Urinary bladder (tissue), 4 donors: Measurements from ENCODE around the gene DRD2. TPM values are rescaled to one million over a fixed set of nuclear protein-coding genes. Genes with fewer than 3 reads are reported as not detected.
"Not testable (repeated sequence)": the region's sequence is repeated elsewhere in the genome, so short reads cannot be mapped to it uniquely, and the experiment has no call there.

Experiments
- DNase-seq: peaks from one replicate; pipeline ENCODE4 v3.0.0-alpha.2; 2015; ENCODE audit errors: extremely low spot score
- H3K27ac ChIP-seq: one replicate; pipeline ENCODE4 v1.5.1; 2013; ENCODE audit warnings: low read depth, mild to moderate bottlenecking, moderate library complexity
- H3K36me3 ChIP-seq: one replicate; pipeline ENCODE4 v1.6.1; 2013; ENCODE audit warnings: mild to moderate bottlenecking, moderate library complexity; ENCODE audit not compliant: insufficient read depth
- H3K4me1 ChIP-seq: one replicate; pipeline ENCODE4 v1.6.1; 2013; ENCODE audit warnings: mild to moderate bottlenecking, moderate library complexity; ENCODE audit not compliant: insufficient read depth
- H3K4me3 ChIP-seq: one replicate; pipeline ENCODE4 v1.5.1; 2013; ENCODE audit warnings: low read depth, low read length
- WGBS: extraction: QIAGEN DNeasy Blood & Tissue Kit; methylation state at CpG from one replicate; pipeline ENCODE4 v1.1.7; 2013; 5-methylcytosine and 5-hydroxymethylcytosine counted together
- polyA plus RNA-seq: library from polyadenylated mRNA; stranded (reverse); fragments of 200-250 nt; gene quantifications from one replicate; pipeline ENCODE4 v1.2.3, GENCODE V29; 2013
- total RNA-seq: library from RNA; depleted of rRNA; stranded (reverse); fragments of >200 nt; gene quantifications from one replicate; pipeline ENCODE4 v1.2.3, GENCODE V29; 2014
- donor health status: healthy with polysubstance abuse.
- donor health status: healthy.

Gene DRD2
- total RNA-seq, result 0.32 TPM
- 0.23 TPM for polyA plus RNA-seq

DNA sequence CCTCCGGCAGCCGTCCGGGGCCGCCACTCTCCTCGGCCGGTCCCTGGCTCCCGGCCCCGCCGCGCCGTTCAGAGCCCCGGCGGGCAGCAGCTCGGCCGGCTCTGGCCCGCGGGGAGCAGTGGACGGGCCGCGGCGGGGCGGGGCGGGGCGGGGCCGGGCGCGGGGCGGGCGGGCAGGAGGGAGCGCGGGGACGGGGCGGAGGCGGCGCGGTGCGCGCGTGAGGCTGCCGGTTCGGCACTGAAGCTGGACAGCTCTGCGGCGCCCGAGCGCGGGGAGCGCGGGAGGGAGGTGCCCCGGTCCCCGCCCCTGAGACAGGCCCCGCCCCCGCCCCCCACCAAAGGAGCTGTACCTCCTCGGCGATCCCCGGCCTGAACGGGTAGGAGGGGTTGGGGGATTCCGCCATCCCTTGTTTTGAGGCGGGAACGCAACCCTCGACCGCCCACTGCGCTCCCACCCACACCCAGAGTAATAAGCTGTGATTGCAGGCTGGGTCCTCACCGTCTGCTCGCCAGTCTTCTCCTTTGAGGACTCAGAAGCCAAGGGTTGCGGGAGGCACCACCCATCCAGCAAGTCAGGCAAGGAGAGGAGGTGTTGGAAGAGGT is at the start of gene DRD2:
Gene DRD2 (minus strand): TSS at position 239 of the 602 bp plus-strand sequence. CDS start 50,747 bp downstream, outside the sequence.
- no peak for DNase-seq
- Histone ChIP-seq H3K4me1 (no peaks in the 10 kb centered on the region), H3K27ac (no peak within 1 kb of the TSS), H3K36me3 (no peaks in the 10 kb centered on the region), H3K4me3 (no peak within 1 kb of the TSS)
- WGBS, result 2% methylated on average over 65 of the region's 65 CpGs

DNA sequence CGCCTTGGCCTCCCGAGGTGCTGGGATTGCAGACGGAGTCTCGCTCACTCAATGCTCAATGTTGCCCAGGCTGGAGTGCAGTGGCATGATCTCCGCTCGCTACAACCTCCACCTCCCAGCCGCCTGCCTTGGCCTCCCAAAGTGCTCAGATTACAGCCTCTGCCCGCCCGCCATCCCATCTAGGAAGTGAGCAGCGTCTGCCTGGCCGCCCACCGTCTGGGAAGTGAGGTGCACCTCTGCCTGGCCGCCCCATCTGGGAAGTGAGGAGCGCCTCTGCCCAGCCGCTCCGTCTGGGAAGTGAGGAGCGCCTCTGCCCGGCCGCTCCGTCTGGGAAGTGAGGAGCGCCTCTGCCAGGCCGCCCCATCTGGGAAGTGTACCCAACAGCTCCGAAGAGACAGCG is 48.7 kb upstream of the DRD2 start:
- H3K4me3 ChIP-seq, H3K27ac ChIP-seq, H3K36me3 ChIP-seq, H3K4me1 ChIP-seq, DNase-seq: not testable (repeated sequence)
- WGBS, result 96% methylated on average over 24 of the region's 24 CpGs

DNA sequence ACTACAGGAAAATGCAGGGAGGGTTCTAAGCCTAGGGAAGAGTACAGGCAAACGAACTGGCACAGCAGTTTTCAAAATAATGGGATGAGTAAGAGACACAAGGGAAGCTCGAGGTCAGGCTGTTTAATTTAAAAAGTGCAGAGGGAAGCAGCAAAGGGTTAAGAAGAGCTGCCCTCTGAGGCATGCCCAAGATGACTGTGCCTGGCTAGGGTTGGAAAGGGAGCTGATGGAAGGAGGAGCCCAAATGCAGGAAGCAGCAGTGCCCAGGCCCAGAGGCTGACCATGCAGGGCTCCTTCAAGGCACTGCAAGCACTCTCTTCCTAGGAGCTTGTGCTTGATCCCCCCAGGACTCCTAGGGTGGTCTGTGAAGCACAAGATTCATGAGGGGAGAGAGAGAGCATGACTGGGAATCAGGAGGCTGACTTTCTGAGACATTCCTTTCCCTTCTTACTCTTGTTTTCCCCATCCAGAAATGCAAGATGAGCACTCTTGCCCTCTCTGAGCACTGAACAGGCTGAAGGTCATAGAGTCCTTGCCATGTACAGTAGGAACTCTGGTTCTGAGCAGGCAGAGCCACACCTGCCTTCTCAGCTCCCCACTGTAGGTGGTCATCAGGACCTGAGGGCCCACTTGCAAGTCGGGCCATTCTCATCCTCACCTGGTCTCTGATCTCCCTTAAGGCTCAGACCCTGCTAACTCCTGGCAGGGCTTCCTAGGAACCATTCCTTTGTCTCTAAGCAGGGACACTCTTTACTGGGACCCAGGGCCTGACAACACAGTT is 46.7 kb upstream of the DRD2 start:
- 63% methylated on average over 3 of the region's 3 CpGs for WGBS
- DNase-seq, result no peak

DNA sequence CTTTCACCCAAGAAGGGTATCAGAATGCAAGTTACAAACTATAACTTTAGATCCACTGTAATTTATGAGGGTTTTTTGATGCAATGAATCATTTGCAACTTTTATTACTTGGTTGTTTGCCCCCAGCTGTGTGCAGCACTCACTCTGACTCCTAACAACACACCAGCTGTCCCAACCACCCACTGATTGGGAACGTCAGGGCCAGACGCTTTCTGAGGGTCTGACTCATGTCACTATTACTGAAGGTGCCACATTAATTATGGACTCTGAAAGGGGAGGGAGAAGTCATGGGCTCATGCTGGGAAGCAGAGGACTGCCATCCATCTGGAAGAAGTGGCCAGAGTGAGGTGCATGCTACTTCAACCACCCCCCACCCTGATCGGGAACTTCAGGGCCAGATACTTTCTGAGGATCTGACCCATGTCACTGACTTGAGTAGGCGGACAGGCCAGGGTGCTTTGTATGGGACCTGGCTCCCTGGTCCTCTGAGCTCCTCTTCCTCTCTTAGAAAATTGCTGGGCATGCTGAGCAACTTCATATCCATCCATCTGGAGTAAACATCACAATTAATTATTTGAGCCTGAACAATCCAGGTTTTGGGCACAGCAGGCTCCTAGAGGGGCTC is 44.9 kb upstream of the DRD2 start:
- H3K4me1 ChIP-seq, result no peaks in the 10 kb centered on the region
- DNase-seq, result no peak
- H3K36me3 ChIP-seq, result no peaks in the 10 kb centered on the region
- no peak overlapping the region for H3K27ac ChIP-seq
- WGBS, result 61% methylated on average over 4 of the region's 4 CpGs
- no peak overlapping the region for H3K4me3 ChIP-seq

More for the DNA sequence above, 46.7 kb upstream of the DRD2 start:
- H3K4me3 ChIP-seq, result no peak overlapping the region
- no peak overlapping the region for H3K27ac ChIP-seq
- no peaks in the 10 kb centered on the region for H3K36me3 ChIP-seq
- no peaks in the 10 kb centered on the region for H3K4me1 ChIP-seq

DNA sequence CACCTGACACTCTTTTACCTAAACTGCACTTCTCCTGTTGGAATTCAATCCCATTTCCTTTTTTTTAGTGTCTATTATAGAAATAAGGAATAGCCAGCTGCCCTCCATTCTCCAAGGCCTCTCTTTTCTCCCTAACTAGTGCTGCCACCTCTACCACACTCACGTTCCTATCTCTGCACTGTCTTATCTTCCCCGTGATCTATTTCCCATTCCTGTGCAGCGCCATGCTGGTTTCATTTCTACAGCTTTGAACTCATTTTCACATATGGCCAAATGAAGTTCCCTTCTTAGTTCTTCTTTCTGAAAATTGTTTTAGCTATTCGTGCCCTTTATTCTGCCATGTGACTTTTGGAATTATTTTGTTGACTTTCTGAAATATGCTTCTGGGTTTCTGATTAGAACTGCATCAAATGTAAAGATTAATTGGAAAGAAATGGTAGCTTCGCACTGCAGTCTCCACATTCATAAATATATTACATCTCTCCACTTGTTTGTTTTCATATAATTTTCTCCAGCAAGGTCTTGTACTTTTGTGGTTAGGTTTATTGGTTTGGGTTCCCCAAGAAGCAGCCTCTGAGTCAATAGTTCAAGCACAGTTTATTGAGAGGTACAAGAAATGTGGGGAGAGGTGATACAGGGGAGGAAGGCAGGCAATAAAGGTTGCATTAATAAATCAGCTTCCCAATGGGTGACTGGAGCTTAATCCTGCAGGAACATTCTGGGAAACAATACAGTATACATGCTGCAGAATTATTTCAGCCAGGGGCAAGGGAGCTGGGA is 43.7 kb upstream of the DRD2 start:
- no peak overlapping the region for H3K27ac ChIP-seq
- no peaks in the 10 kb centered on the region for H3K36me3 ChIP-seq
- DNase-seq, result no peak
- H3K4me1 ChIP-seq, result no peaks in the 10 kb centered on the region
- H3K4me3 ChIP-seq, result no peak overlapping the region
- 74% methylated on average over 5 of the region's 5 CpGs for WGBS

DNA sequence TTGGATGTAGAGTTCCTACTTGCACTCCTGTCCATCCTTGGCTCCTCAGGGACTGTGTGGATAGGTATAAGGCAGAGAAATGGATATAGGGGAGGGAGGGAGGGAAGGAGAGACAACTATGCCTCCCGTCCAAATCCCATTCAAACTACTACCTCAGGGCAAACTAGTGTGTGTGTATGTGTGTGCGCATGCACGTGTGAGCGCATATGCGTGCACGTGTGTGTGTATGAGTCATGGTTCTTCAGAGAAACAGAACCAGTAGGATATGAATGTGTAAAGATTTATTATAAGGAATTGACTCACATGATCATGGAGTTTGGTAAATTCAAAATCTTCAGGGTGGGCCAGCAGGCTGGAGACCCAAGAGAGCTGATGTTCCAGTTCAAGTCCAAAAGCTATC is 42.2 kb upstream of the DRD2 start:
- H3K4me3 ChIP-seq, result no peak overlapping the region
- no peaks in the 10 kb centered on the region for H3K36me3 ChIP-seq
- no peaks in the 10 kb centered on the region for H3K4me1 ChIP-seq
- WGBS, result 92% methylated on average over 6 of the region's 6 CpGs
- no peak for DNase-seq
- H3K27ac ChIP-seq, result no peak overlapping the region

DNA sequence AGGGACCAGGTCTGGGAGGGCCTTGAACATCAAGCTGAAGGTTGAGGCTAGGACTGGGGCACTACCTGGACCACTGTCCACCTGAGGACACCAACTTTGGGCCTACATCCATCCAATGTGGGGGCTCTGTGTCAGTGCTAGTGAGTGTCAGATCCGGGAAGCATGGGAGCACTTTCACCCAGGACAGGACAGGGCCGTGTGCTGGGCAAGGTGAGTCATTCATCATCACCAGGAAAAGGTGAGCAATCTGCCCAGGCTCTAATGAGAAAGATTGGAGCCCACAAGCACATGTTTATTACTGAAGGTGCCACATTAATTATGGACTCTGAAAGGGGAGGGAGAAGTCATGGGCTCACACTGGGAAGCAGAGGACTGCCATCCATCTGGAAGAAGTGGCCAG is 39.7 kb upstream of the DRD2 start:
- Histone ChIP-seq H3K4me3 (no peak overlapping the region), H3K4me1 (no peaks in the 10 kb centered on the region), H3K36me3 (no peaks in the 10 kb centered on the region), H3K27ac (no peak overlapping the region)
- no peak for DNase-seq
- 86% methylated on average over 2 of the region's 2 CpGs for WGBS

DNA sequence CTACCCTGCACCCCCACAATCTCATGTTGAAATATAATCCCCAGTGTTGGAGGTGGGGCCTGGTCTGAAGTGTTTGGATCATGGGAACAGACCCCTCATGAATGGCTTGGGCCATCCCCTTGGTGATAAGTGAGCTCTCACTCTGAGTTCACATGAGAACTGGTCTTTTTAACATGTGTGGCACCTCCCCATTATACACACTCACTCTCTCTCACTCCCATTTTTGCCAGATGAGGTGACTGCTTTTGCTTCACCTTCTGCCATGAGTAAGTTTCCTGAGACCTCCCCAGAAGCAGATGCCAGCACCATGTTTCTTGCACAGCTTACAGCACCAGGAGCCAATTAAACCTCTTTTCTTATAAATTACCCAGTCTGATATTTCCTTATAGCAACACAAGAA is 32.1 kb upstream of the DRD2 start:
- H3K4me3 ChIP-seq, result no peak overlapping the region
- H3K27ac ChIP-seq, result no peak overlapping the region
- H3K36me3 ChIP-seq, result no peaks in the 10 kb centered on the region
- no peaks in the 10 kb centered on the region for H3K4me1 ChIP-seq
- DNase-seq, result no peak

DNA sequence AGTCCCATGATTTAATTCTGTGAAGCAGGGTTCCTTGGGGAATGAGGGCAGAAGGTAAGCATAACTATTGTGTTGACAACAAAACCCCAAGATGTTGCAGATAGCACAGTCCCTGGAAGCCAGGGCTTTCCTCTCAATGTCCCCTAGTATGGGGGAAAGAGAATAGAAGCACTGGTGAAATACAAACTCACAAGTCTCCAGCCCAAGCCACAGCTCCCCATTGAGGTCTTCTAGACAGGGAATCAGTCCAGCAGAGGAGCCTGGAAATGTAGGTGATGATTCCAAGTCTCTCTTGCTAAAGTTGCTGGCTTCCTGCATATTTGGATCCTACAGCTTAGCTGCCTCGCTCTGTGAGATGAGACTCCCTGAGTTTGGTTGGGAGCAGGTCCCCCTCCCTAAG is 31.7 kb upstream of the DRD2 start:
- 88% methylated on average over 1 of the region's 1 CpG for WGBS
- Histone ChIP-seq H3K27ac (no peak overlapping the region), H3K4me3 (no peak overlapping the region), H3K36me3 (no peaks in the 10 kb centered on the region), H3K4me1 (no peaks in the 10 kb centered on the region)
- no peak for DNase-seq

DNA sequence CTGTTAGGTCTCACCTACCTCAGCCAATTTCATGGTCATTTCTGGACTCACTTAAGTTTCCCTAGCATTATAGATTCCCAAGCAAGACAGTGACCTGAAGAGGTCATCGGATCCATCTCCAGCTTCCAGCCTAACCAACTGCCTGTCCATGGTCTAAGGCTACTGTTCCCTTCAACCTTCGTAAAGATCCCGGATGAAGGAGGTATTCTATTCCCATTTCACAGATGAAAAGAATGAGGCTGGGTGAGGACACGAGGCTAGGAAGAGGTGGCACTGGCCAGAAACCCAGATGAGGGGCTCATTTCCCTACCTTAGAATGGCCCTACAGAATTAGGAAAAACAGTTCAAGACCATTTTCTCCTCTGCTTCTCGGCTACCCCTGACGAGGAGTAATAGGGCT is 31.3 kb upstream of the DRD2 start:
- no peaks in the 10 kb centered on the region for H3K36me3 ChIP-seq
- H3K4me3 ChIP-seq, result no peak overlapping the region
- WGBS, result 77% methylated on average over 6 of the region's 6 CpGs
- no peaks in the 10 kb centered on the region for H3K4me1 ChIP-seq
- no peak for DNase-seq
- no peak overlapping the region for H3K27ac ChIP-seq

DNA sequence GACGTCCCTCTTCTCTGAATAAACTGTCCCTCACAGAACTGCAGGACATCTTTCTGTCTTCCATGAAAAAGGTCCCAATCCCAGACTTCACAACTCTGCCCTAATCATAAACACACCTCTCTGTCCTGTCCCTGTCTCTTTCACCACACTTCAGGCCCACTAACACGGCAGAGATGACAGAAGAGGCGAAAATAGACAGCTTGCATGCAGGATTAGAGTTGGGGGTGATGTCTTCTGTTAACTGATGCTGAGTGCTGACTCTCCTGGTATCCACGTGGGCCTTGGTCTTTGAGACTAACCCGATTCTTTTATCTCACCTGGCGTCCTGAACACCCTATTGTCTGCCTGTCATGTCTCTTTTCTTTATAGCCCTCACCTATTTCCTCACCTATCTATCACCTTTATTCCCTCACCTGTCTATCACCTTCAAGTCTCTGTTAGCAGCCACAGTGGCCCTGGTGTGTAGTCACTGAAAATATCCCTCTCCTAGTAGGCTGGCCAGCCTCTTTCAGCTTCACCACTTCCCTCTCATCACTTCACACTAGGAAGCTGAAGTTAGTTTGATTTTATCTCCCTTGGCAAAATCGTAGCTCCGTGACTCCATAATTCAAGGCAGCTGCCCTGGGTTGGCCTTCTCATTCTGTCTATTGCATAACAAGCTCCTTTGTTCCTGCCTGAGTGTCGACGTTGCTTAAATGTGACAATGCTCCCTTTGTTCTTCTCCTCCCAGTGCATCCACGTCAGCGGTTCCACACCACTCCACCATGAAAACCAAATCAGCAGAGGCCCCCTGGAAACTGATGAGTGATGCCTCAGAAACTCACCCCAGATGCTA is 30.6 kb upstream of the DRD2 start:
- no peak overlapping the region for H3K27ac ChIP-seq
- no peak overlapping the region for H3K4me3 ChIP-seq
- H3K36me3 ChIP-seq, result no peaks in the 10 kb centered on the region
- H3K4me1 ChIP-seq, result no peaks in the 10 kb centered on the region
- DNase-seq, result no peak
- 46% methylated on average over 12 of the region's 12 CpGs for WGBS

DNA sequence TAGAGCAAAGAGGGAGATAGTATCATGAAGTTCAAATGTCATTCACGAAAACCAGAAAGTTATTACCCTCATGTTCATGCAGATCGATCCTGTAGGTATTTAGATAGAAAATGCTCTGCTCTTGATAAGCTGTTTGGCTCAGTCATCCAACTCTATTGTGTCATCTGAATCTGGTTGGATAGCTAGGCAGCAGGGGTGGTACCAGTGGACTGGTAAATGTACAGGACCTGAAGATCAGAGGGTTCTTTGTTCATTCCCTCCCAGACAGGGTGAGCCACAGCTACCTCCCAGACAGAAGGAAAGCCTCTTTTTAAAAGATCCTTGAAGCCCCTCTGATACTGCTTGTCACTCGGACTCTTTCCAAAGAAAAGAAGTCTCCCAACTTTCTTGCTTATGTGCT is 29.8 kb upstream of the DRD2 start:
- Histone ChIP-seq H3K36me3 (no peaks in the 10 kb centered on the region), H3K4me1 (no peaks in the 10 kb centered on the region), H3K27ac (no peak overlapping the region), H3K4me3 (no peak overlapping the region)
- DNase-seq, result no peak
- WGBS, result 69% methylated on average over 3 of the region's 3 CpGs

DNA sequence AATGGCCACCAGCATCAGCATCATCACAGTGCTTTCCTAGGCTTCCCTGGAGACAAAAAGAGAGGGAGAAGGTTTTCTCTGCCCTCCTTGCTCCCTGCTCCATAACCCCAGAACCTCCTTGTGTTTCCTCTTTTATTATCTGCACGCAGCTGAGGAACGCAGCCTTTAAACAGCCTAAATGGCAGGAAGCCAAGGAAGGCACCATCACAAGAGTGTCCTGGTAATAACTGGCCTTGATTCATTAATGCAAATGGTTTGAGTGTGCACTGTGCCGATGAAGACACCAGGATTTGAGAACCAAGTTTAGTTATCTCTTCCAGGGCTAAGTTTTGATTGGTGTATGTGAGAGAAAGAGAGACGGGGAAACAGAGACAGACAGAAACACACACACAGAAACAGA is 29.4 kb upstream of the DRD2 start:
- no peak for DNase-seq
- Histone ChIP-seq H3K27ac (no peak overlapping the region), H3K4me3 (no peak overlapping the region), H3K4me1 (no peaks in the 10 kb centered on the region), H3K36me3 (no peaks in the 10 kb centered on the region)
- 39% methylated on average over 4 of the region's 4 CpGs for WGBS
